ENCODE measurements around the gene SIVA1.
"Not testable (repeated sequence)": the region's sequence is repeated elsewhere in the genome, so short reads cannot be mapped to it uniquely, and the experiment has no call there.

The SIVA1 gene

GRCh38 chr14:104721505-104722431, 31.2 kb upstream of the SIVA1 start:
- no peak for DNase-seq

DNA sequence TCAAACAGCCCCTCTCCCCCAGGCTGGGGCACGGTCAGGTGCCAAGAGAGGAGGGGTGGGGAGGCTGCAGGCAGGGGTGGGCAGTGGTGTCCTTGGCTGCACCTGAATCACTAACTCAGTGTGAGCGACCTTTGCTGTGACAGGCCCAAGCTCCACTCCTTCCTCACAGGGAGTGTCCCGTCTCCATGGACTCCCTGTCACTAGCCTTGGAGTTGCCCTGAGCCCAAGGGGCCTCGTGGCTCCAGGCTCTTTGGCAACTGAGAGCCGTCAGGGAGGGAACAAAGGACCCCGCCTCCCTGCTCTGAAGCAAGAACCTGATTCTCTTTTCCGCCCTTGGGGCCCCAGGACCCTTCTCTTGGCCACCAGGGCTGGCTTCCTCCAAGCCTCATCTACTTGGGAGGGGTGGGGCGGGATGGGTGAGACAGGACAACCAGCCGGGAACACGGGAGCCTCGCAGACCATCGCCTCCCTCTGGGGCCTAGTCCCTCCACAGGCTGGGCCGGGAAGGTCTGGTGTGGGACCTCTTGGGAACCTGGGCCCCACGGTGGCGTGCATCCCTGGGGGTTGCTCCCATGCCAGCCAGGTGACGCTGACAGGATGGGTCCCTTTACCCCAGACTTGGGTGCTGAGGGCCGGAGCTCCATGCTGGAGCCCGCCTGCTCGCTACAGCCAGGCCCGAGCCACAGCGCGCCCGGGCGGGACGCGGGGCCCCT, 29.9 kb upstream of the SIVA1 start:
- DNase-seq: peak in 1 of 4 experiments; percentile 27

DNA sequence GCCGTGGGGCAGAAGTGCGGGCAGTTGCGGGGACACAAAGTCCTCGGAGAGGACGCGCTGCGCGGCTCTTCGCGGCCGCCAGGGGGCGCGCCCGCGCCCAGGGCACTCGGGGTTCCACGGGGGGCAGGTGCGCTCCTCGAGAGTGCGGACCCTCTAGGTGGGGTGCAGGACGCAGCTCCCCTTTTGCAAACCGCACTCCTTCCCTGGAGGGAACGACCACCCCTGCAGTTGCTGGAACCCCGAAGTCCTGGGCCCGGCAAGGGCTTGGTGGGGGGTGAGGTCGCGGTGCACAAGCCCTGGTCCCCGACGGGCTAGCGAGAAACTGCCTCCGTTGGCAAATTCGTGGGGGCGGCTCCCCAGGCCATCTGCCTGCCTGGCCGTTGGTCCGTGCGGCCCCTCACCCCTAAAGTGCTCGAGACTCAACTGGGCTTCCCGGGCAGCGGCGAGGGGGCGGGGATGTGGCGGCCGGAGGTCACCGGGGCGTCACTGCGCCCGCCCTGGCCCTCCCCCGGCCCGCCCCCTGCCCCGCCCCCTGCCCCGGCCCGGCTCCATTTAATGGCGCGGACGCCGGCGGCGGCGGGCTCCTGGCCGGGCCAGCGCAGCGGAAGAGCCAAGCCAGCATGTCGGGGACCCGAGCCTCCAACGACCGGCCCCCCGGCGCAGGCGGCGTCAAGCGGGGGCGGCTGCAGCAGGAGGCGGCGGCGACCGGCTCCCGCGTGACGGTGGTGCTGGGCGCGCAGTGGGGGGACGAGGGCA, 29.1 kb upstream of the SIVA1 start, which contains the start of gene ADSS1:
ADSS1 (plus strand) TSS at position 579 of the 756 bp plus-strand sequence; CDS start at position 621, 42 bp downstream.
- peak; percentile 63 to 87 (median 77) for DNase-seq

GRCh38 chr14:104724407-104724980, 28.5 kb upstream of the SIVA1 start:
- no peak for DNase-seq

- peak in 3 of 4 experiments; percentile 16 to 43 (median 30) for DNase-seq
Observed at GRCh38 chr14:104724981-104725771, 27.8 kb upstream of the SIVA1 start.

DNA sequence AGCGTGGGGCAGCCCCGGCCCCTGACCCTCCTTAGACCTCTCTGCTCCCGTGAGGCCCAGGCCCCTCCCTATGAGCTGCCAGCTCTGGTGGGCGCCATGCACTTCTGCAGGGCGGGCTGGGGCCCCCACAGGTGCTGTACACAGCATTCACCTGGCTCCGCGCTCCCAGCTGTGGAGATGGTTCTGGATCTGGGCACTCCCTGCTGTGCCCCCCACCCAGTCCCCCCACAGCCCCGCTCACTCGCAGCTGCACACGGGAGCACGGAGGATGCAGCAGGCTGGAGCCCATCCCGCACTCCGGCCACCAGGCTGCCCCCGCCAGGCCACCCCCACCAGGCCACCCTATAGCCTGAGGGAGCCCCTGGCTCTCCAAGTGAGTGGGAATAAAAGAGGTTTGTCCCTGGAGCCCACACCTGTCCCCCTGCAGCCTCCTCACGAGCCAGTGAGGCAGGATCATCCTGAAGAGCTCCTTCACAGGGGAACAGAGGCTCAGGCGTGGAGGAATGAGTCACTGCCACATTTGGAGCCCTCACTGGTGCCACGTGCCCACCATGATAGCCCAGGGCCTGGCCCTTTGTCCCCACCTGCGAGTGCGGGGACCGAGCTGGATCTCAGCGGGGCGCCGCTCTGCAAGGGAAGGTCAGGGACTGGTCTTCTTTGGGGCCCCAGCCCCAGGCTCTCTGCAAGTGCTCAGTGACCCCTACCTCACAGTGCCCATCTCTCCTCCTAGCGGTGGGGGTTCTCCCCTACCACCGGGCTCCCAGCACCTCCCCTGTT, 27.0 kb upstream of the SIVA1 start:
- no peak for DNase-seq

GRCh38 chr14:104726600-104727451, 26.1 kb upstream of the SIVA1 start:
- peak in 1 of 4 experiments; percentile 35 for DNase-seq

GRCh38 chr14:104728631-104729030, 24.3 kb upstream of the SIVA1 start:
- no peak for DNase-seq

- DNase-seq: not testable (repeated sequence)
Observed at GRCh38 chr14:104729176-104729834, 23.6 kb upstream of the SIVA1 start.

- DNase-seq: no peak
Observed at GRCh38 chr14:104729835-104730181, 23.1 kb upstream of the SIVA1 start.

DNA sequence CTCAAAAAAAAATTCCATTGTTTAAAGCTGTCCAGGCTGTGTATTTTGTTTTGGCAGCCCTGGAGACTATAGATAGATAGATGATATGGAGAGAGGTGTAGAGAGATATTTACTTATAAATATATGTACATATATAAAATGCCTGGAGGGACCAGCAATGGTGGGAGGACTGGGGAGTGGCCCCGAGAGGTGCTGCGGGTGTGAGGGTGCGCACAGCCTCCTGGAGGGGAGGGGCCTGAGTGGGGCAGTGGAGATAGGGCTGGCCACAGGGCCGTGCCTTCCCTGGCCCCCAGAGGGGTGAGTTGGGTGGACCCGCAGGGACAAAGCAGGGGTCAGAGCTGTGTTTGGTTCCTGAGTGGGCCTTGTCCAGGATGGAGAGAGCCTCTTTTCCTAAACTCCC, 22.5 kb upstream of the SIVA1 start:
- DNase-seq: no peak

GRCh38 chr14:104731320-104732294, 21.3 kb upstream of the SIVA1 start:
- DNase-seq: no peak

- DNase-seq: no peak
Observed at GRCh38 chr14:104732355-104732804, 20.6 kb upstream of the SIVA1 start.

DNA sequence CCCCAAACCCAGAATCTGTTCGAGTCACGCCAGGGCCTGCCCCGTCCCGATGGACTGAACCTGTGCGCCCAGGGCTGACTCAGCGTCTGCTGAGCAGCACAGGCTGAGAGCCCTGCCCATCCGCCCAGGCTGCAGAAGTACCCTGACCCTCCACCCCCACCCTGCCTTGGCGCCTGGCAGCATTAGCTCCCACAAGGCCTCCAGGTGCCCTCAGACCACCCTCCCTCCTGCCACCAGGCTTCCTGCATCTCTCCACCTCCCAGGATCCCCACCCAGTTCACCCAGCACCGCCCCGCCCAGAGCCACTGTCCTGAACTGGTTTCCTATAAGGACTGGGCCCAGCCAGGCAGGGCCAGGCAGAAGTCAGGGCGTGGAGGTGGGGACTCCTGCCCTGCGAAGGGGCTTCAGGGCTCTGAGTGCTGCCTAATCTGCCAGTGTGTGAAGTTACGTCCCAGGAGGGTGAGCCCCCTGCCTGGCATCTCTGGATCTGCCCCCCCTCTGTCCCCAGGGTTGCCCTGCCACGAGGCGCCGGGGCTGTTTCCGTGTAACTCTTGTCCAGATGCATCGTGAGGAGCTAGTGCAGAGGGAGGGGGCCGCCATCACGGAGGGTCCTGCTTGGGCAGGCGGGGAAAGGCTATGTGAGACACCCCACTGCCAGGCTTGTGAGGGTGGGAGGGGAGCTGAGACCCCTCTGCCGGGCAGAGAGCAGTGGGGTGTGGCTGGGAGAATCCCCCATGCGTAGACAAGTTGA, 19.8 kb upstream of the SIVA1 start:
- no peak for DNase-seq

GRCh38 chr14:104734051-104734587, 18.8 kb upstream of the SIVA1 start:
- no peak for DNase-seq

- no peak for DNase-seq
Observed at GRCh38 chr14:104734601-104734990, 18.4 kb upstream of the SIVA1 start.

All from suppressor macrophage (primary cell).